ENCODE results near the gene VOPP1. TPM values are rescaled to one million over a fixed set of nuclear protein-coding genes. Genes with fewer than 3 reads are reported as not detected.

VOPP1 gene
- total RNA-seq, 4 donors from 2014 or later: 15.7 to 24.9 (median 20.3) TPM

- H3K4me3 ChIP-seq: no peak overlapping the region
These were observed 114.0 kb downstream of the VOPP1 start for GRCh38 chr7:55458351-55458750.

GRCh38 chr7:55457801-55458200 is 114.5 kb downstream of the VOPP1 start:
- Histone ChIP-seq H3K36me3 (no peaks in the 10 kb centered on the region), H3K4me1 (no peaks in the 10 kb centered on the region), H3K27me3 (no peaks in the 10 kb centered on the region), H3K27ac (no peak overlapping the region), H3K9me3 (peaks cover 10% of the 10 kb centered on the region), H3K4me3 (no peak overlapping the region)
- no peak for TF ChIP-seq POLR2A (IDR thresholded peaks at IDR 0.05)
- no peak for TF ChIP-seq POLR2AphosphoS5 (IDR thresholded peaks at IDR 0.05)
- TF ChIP-seq EP300 (IDR thresholded peaks at IDR 0.05): no peak
- TF ChIP-seq CTCF (IDR thresholded peaks at IDR 0.05): no peak
- DNase-seq (ENCODE audit: low spot score in 2 of 2): no peak
- 94% methylated on average over 1 of the region's 1 CpG for WGBS

More at GRCh38 chr7:55458351-55458750, 114.0 kb downstream of the VOPP1 start:
- H3K9me3 ChIP-seq: peaks cover 10% of the 10 kb centered on the region
- H3K36me3 ChIP-seq: no peaks in the 10 kb centered on the region
- no peak overlapping the region for H3K27ac ChIP-seq
- no peaks in the 10 kb centered on the region for H3K27me3 ChIP-seq
- TF ChIP-seq CTCF (IDR thresholded peaks at IDR 0.05) (no peak), POLR2A (IDR thresholded peaks at IDR 0.05) (no peak), EP300 (IDR thresholded peaks at IDR 0.05) (no peak), POLR2AphosphoS5 (IDR thresholded peaks at IDR 0.05) (no peak)
- no peak for DNase-seq (ENCODE audit: low spot score in 2 of 2)
- WGBS: 85% methylated on average over 1 of the region's 1 CpG
- H3K4me1 ChIP-seq: no peaks in the 10 kb centered on the region

- no peak overlapping the region for H3K27ac ChIP-seq
- H3K4me1 ChIP-seq: peaks cover 5% of the 10 kb centered on the region
- no peak for DNase-seq (ENCODE audit: low spot score in 2 of 2)
- no peak overlapping the region for H3K4me3 ChIP-seq
- no peak for TF ChIP-seq POLR2A (IDR thresholded peaks at IDR 0.05)
- TF ChIP-seq POLR2AphosphoS5 (IDR thresholded peaks at IDR 0.05): no peak
- TF ChIP-seq EP300 (IDR thresholded peaks at IDR 0.05): no peak
- TF ChIP-seq CTCF (IDR thresholded peaks at IDR 0.05): no peak
- H3K27me3 ChIP-seq: peaks cover 19% of the 10 kb centered on the region
- WGBS: 93% methylated on average over 4 of the region's 4 CpGs
- peaks cover 6% of the 10 kb centered on the region for H3K9me3 ChIP-seq
- H3K36me3 ChIP-seq: no peaks in the 10 kb centered on the region
These were observed 119.3 kb downstream of the VOPP1 start for GRCh38 chr7:55452971-55453370.

- 95% methylated on average over 8 of the region's 8 CpGs for WGBS
These were observed 122.2 kb downstream of the VOPP1 start for GRCh38 chr7:55449992-55450535.

More at GRCh38 chr7:55449992-55450535, 122.2 kb downstream of the VOPP1 start:
- H3K27ac ChIP-seq: no peak overlapping the region
- peaks cover under 1% of the 10 kb centered on the region for H3K9me3 ChIP-seq
- H3K27me3 ChIP-seq: peaks cover 19% of the 10 kb centered on the region
- TF ChIP-seq POLR2AphosphoS5 (IDR thresholded peaks at IDR 0.05) (no peak), CTCF (IDR thresholded peaks at IDR 0.05) (no peak), POLR2A (IDR thresholded peaks at IDR 0.05) (no peak)
- no peak overlapping the region for H3K4me3 ChIP-seq
- H3K36me3 ChIP-seq: no peaks in the 10 kb centered on the region
- peaks cover 5% of the 10 kb centered on the region for H3K4me1 ChIP-seq
- no peak for DNase-seq (ENCODE audit: low spot score in 2 of 2)

Measured in suprapubic skin (tissue), 4 donors.